Measurements from ENCODE around the gene OTULIN.

OTULIN gene

DNA sequence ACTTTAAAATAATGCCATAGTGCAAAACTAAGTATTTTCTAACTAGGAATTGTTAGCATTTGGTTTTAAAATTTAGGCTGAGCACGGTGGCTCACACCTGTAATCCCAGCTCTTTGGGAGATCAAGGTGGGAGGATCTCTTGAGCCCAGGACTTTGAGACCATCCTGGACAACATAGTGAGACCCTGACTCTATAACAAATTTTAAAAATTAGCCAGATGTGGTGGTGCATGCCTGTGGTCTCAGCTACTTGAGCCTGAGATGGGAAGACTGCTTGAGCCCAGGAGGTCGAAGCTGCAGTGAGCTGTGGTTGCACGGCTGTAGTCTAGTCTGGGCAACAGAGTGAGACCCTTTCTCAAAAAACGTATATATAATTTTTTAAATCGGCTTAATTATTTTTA, 4.9 kb downstream of the OTULIN start:
- no peak for DNase-seq

DNA sequence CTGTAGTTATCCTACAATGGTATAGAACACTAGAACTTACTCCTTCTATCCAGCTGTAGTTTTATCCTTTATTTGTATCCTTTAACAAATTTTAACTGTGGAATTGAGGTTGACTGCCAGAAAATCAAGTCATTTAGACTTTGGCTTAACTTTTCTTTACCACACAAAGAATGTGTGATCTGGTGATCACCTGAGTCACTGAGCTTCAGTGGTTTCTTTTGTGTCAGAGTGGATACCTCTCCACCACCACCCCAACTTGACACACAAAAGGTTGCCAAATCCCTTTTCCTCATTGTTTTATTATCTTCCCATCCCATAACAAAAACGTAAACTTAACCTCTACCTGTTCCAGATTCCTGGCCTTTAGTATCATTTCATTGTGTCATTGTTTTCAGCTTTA, 5.5 kb downstream of the OTULIN start:
- DNase-seq = no peak

DNA sequence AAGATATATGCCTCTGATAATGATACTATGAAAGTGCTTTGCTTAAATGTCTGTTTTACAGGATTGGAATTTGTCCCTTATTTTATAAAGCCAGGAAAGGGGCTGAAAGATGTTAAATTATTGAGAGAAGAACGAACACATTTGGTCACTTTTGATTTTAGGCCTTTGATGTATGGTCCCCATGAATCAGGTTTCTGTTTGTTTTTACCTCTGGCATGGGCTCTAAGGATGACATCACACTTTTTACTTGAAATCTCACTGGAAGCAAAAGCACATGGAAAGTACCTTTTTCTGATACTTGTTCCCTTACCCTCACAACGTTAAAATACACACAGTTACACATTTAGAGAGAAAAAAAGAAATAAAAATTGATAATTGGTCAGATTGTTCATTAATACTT, 6.9 kb downstream of the OTULIN start:
- no peak for DNase-seq

DNA sequence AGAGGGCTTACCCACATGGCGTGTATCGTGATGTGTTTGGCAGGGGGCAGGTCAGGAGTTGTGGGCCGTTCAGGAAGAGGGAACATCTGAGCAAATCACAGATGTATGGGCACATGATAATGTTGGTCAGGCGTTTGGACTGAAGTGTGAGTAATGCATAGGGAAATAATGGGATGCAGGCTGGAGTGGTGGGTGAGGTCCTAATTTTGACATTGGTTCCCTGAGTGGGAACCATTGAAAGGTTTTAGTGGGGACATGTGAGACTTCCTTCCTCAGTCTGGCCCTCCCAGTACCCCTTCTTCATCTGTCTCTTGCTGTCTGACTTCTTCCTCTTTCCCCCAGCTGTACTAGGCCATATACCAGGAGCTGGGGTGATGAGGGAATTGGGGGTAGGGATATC, 7.6 kb downstream of the OTULIN start:
- DNase-seq = no peak

DNA sequence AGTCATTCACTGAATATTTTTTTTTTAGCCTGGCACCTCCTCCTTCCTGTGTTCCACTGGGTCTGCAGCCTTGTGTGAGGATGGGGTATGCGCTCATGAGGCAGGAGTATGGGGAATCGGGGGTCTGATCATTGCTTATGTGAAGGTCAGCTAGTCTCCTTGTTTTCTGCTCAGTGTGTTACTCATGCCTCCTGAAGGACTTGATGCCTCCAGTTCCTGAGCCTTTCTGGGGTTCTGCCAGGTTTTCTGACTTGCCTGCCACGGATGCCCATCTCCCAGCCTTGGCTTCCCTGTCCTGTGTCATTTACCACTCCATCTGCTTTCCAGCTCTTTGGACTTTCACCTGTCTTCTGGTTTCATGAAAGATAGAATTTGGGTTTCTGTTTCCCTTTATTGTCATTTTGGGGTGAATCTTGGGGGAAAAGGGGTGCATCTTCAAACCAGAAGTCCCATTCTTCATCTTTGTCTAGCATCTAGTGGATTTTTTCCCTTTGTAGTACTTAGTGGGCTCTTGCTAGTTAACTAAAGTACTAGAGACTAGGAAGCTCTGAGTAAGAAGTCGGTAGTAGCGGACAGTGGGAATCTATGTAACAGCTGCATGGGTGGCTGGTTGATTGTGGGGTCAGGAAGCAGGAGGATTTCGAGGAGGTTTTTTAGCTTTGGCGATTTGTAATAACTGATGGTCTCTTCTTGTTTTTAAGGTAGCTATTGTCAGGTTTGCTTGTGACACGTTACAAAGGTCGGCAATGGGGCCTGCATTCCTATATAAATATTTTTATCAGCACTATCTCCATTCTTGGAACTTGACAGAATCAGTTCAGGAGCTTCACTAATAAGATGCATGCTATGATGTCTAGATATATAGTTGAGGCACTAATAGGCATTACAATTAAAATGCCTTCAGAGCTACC, 8.2 kb downstream of the OTULIN start:
- DNase-seq = no peak

DNA sequence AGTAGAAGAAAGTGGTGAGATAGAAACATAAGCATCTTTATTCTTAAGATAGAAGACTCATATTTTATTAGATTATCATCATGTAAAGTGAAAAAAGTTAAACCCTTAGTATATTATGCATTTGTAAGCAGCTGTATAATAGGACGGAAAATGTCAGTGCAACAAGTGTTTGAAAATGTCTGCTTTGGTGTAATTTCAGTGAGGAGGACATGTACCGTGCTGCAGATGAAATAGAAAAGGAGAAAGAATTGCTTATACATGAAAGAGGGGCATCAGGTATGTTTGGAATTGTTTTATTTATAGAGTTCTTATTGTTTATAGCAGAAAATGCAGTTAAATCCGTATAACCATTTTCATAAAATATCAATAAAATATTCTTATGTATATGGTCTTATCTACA, 8.9 kb downstream of the OTULIN start:
- DNase-seq = no peak

DNA sequence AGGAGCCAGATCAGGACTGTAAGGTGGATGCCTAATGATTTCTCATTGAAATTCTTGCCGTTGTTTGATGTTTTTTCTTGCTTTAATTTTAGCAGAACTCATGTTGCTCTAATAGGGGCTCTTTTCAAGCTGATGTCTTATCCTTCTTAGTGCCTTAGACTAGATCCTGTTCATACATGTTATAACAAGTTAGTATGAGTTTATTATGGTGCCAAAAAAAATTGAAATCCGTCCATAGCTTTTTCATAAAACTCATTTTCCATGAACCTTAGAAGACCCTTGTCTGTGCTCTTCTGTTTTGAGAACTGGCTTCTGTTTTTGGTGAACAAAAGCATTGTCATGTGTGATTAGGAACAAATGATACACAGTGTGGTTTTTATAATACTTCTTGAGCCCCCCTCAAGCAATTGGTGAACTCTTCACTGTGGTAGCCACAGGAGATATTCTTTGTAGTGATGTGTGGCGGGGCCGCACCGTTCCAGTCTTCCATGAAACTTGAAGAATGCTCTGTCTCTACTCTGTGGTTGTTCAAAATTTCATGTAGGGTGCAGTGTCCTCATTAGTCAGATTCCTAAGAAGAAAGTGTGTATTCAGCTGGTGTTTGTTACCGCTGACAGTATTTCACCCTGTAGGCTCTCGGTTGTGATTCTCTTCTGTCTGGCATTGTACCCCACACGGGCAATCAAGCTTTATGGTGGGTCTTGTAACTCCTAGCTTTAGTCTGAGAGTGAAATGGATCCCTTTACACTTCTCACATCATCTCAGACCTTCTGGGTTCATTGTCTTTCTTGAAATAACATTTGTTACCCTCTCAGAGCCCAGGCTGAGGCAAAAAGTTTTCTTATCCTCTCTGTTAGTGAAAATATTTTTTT, 10.7 kb downstream of the OTULIN start:
- DNase-seq = no peak

DNA sequence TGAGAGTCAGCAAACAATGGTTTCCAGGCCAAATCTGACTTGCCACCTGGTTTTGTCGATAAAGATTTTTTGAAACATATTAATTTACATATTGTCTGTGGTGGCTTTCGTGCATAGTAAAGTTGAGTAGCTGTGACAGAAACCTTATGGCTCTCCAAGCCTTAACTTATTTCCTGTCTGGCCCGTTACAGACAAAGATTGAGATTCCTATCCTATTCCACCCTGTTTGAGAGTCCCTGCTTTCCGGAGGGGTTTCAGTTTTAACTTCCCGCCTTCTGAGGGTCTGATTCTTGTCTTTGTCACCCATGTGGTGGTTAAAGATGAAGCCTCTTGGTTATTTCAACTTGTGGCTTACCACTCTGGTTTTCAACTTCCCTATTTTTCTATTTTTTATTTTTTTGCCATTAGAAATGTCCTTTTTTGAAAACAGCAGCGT, 11.4 kb downstream of the OTULIN start:
- no peak for DNase-seq

DNA sequence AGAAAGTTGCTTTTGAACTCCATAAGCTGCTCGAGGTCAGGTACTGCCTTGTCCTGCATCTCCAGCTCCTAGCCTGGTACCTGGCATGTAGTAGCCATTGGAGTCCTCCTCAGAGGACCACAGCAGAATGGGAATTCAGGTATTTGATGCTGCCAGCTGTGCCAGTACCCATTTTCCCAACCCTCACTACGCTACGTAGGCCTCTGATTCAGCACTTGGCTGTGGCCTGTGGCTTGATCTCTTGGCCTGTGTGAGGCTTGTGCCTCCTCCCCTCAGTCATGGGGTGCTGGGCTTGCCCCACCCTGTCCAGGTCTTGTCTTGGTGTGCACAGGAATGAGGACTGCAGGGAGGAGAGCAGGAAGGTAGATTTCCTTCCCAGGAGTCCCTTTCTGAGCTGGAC, 11.8 kb downstream of the OTULIN start:
- DNase-seq = no peak

DNA sequence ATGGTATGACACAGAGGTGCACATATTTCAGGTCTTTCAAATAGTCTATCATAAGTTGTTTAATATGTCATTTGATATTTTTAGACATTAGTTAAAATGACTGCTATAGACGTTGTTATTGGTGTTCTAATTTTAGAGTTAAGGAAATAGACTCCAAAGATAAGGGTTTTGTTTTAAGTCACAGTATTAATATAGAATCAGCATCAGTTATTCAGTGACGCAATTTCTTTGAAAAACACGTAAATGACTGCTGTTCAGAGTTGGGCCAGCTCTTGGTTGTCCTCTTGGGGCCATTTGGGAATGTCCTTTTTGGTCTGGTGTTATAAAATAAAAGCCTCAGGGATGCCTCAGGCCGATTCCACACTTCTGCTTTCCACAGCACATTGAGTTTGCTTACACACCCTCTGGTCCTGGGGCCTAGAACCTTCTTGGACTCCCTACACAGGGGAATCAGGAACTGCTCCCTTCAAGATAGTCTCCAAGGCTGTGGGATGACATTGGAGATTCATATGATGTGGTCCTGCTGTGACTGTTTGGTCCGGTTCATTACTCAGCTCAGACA, 14.3 kb downstream of the OTULIN start:
- no peak for DNase-seq

DNA sequence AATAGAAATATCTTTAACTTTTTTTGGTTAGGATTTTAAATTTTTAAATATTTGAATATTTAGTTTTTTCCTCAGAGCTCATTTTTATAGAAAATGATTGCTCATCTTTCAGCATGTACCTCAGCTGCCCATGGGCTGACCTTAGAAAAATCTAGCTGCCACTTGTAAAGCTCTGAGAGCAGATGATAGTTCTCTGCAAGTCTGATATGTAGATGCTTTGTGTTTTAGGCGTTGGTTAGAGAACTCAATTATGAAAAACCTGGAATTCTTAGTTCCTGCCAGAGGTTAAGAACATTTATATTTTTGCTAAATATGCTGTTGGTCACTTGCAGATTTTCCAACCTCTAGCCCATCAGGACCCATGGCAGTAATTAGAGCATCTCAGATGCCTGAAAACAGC, 15.1 kb downstream of the OTULIN start:
- no peak for DNase-seq

DNA sequence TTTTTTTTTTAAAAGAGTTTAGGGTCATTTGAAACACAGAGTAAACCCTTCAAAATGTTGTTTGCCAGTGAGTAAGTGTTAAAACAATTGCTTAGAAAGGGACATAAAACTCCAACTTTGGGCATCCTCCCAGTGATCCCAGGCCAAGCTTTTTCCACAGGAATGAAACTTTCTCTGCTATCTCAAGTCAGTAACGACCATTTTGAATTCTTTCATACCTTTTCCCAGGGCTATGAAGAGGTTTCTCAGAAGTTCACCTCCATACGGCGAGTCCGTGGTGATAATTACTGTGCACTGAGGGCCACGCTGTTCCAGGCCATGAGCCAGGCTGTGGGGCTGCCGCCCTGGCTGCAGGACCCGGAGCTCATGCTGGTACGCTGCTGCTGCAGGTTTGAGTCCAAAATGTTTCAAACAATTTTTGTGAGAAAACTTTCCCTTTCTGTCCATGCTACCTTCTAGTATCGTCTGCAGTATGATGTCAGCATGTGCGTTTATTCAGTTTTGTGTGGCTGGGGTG, 16.8 kb downstream of the OTULIN start:
- DNase-seq = no peak

DNA sequence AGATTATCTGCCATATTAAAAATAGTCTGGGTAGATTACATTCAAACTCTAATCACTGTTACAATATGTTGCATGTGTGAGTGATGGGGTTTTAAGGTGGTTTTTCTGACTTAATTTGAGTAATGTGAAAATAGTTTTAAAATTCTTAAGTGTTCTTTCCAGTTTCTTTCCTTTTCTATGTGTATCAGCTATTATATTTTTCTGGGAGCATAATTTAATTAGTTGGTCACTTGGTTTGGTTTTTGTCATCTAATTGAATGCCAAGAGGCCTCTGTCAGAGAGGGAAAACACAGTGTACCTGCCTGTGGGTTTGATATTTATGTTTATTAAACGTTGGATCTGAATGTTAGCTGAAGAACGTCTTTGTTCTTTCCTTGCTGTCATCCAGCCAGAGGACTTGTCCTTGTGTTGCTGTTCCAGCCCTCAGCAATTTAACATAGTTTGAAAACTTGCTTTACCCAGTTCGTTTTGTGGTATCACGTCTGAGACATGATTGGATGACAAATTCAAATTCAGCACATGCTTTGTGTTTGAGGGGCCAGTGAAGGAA, 19.5 kb downstream of the OTULIN start:
- no peak for DNase-seq

DNA sequence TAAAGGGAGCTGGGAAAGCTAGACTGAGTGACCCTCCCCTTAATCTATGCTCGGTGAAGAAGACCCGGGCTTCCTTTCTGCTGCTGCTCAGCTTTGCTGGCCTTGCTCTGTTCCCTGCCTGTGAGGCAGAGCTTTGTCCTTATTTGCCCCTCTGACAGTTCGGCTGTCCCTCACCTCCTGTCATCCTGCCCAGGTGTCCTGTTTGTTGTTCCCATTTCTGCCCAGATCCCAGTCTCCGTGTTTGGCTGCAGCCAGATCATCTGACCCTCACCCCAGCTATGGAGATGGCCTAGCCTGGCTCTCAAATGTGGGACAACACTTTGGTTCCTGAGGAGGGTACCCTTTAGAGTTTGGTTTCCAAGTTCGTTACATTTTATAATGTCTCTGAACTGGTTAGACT, 20.2 kb downstream of the OTULIN start:
- no peak for DNase-seq

DNA sequence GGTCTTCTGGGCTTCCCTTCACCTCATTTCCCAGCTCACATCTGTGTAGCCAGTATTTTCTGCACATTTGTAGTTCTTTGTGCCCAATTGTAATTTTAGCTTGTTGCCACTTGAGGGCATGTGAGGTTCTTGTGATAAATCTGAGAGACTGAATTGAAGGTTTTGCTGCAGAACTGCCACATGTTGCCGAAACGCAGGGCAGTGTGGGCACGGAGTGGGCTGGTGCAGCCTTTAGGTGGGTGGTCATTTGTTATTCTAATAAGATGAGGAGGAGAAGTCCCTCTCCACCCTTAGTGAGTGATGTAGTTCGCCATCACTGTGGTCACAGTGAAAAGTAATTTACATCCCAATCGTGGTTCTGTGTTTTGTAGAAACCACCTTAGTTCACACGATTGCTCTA, 21.2 kb downstream of the OTULIN start:
- DNase-seq = peak; percentile 25

DNA sequence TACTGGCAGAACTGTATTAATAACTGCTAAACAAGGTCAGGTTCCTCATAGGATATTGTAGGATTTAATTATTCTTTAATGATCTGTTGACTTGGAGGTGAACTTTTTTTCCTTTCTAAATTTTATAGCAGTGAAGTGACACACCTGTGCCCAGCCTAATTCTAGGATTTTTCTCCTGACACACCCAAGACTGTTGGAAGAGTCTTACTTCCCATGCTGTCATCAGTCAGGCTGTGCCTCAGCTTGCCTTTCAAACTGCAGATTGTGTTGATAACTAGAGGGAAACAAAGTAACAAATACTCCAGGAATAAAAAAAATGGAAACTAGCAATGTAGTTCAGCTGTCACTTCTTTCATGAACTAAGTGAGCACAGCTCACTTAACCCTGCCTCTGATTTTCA, 22.0 kb downstream of the OTULIN start:
- DNase-seq = no peak

DNA sequence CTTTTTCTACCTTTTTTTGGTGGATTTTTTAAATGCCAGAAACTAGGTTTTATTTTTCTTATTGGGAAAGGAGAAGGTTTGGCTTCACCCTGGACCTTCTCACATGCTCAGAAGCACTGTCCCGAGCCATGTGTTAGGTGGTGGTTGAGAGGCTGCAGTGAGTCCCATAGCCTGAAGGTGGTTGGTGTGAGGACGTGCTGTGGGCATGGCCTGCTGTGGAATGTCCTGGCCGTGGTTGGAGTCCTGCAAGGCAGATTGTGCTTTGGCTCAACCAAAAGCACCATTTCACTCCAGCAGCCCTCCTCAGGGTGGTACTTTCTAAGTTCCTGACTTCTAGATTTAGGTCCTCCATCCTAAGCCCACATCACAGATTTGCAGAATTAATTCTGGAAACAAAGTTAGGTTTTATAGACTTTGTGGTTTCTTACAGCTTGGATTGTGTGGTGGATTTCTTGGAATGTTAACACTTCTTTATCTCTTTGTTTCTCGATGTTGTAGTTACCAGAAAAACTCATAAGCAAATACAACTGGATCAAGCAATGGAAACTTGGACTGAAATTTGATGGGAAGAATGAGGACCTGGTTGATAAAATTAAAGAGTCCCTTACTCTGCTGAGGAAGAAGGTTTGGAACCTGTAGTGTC, 22.6 kb downstream of the OTULIN start:
- DNase-seq = no peak

DNA sequence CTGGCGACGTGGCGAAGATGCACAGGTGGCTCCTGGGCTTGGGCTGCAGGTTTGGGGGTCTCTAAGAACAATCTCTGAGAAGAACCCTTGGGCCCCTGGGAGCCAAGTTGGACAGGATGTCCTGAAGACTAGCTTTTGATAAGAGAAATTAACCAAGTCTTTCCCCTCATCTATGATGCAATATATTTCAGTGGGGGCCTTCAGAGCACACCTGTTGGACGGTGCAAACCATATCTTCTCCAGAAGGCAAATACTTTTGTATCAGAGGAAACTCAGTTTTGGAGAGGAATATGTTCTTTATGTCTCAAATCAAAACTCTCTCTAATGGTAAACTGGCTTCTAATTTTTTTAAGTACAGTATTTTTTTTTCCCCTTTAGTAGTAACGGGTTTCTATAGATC, 28.6 kb downstream of the OTULIN start:
- DNase-seq = no peak

DNA sequence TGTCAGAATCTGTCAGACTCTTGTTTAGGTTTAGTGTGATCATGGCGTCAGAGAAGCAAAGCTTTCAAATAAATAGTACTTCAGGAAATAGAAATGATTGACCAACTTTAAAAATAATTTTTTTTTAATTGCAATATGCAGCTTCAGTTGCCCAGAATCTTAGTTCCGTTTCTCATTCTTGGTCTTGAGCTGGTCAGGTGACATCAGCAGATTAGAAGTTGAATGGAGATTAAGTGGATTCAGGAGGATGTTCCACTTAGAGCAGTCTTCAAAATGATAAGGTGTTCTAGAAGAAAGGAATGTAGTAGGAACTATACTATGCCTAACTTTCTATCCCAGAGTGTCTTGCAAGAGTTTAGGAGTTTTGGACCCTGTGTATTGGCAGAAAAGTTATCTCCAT, 30.6 kb downstream of the OTULIN start:
- no peak for DNase-seq

DNA sequence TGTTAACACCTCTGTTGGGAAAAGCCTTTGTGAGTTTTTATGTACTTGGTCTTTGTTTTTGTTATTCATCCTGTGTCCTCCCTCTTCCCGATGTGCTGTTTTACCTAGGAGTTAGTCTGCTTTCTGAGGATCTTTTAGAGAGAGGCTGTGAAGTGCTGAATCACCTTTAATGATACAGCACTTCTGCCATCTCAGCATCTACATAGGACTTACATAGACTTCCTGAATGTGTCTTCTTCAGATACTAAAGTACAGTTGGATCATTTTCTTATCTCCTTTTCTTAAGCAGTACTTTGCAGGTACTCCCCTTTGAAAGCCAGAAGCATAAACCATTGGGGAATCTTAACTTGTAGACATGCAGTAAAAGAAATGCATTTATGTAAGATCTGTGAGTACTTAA, 31.5 kb downstream of the OTULIN start:
- DNase-seq = no peak

DNA sequence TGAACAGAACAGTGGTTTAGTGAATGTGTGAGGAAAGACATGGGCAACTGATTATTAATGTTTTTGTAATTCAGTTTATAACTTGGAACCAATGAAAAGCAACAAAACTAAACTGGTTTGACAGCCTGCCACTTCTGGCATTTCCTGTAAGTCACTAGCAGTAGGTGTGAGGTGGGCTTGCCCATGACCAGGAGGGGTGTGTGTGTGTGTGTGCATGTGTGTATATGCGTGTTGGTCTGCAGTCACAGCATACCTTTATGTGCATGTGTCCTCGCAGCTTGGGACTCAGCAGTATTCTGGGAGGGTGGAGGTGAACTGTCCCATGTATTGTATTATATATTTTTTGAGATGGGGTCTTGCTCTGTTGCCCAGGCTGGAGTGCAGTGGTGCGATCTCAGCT, 32.3 kb downstream of the OTULIN start:
- no peak for DNase-seq

DNA sequence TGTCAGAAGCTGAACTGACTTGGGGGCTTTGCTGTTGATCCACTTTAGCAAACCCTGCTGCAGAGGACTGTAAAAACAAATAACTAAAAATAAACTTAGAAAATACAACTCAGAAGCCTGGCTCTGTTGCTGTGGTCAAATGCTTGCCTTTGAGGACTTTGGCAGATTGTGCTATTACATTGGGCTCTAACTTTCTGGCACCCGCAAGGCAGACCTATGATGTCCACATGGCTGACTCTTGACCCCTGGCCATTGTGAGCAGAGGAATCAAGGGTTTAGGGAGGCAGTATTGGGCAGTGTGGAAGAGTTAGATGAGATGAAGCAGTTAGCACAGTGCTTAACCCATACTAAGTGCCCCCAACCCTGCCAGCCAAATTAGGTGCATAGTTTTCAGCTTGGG, 34.0 kb downstream of the OTULIN start:
- DNase-seq = no peak

DNA sequence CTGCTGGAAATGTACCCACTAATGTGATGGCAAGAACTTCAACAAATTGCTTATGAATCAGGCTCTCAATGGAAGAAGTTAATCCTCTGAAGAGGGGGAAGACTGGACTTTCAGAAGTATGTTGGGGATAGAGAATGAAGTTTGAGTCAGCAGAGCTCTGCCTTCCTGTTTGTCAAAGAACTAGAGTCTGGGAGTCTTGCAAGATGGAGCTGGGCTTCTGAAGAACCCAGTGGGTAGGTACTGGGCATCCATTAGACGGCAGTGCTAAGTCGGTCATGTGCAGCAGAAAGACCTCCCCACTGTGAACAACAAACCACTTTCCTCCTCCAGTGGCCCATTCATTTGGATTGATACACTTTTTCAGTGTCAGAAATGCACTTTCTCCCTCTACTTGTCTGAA, 34.6 kb downstream of the OTULIN start:
- DNase-seq = no peak

Data from activated CD4-positive, alpha-beta T cell treated with anti-CD3 and anti-CD28 coated beads, Interleukin-2, amount 50 U/mL, for 1 hour (primary cell).